ENCODE data around the gene MEIG1.
"Not testable (repeated sequence)": the region's sequence is repeated elsewhere in the genome, so short reads cannot be mapped to it uniquely, and the experiment has no call there.

Gene MEIG1

GRCh38 chr10:14954934-14955333 is 4.3 kb upstream of the MEIG1 start:
- peak overlapping the region; percentile 78 for H3K4me3 ChIP-seq (ENCODE audit: control insufficient read depth, low read depth, low read length)
- no peak for TF ChIP-seq CTCF (conservative IDR thresholded peaks at IDR 0.05; ENCODE audit: control insufficient read depth, insufficient read depth, low read depth, low read length)
- DNase-seq (ENCODE audit: low read depth), result no peak

GRCh38 chr10:14958872-14959220 is 342 bp upstream of the MEIG1 start:
- no peak for TF ChIP-seq CTCF (conservative IDR thresholded peaks at IDR 0.05; ENCODE audit: control insufficient read depth, insufficient read depth, low read depth, low read length)
- no peak for DNase-seq (ENCODE audit: low read depth)
- peak overlapping the region; percentile 82 for H3K4me3 ChIP-seq (ENCODE audit: control insufficient read depth, low read depth, low read length)

GRCh38 chr10:14967897-14968296 is 8.7 kb downstream of the MEIG1 start:
- TF ChIP-seq CTCF (conservative IDR thresholded peaks at IDR 0.05; ENCODE audit: control insufficient read depth, insufficient read depth, low read depth, low read length), result no peak
- no peak for DNase-seq (ENCODE audit: low read depth)
- no peak overlapping the region for H3K4me3 ChIP-seq (ENCODE audit: control insufficient read depth, low read depth, low read length)

- TF ChIP-seq CTCF (conservative IDR thresholded peaks at IDR 0.05; ENCODE audit: control insufficient read depth, insufficient read depth, low read depth, low read length), result peak; percentile 53
- no peak overlapping the region for H3K4me3 ChIP-seq (ENCODE audit: control insufficient read depth, low read depth, low read length)
- DNase-seq (ENCODE audit: low read depth), result peak; percentile 9
These were observed 12.8 kb downstream of the MEIG1 start for GRCh38 chr10:14971867-14972448.

GRCh38 chr10:14974153-14974998 is 15.2 kb downstream of the MEIG1 start:
- H3K4me3 ChIP-seq (ENCODE audit: control insufficient read depth, low read depth, low read length); DNase-seq (ENCODE audit: low read depth): not testable (repeated sequence)

- peak; percentile 6 for DNase-seq (ENCODE audit: low read depth)
- no peak overlapping the region for H3K4me3 ChIP-seq (ENCODE audit: control insufficient read depth, low read depth, low read length)
- TF ChIP-seq CTCF (conservative IDR thresholded peaks at IDR 0.05; ENCODE audit: control insufficient read depth, insufficient read depth, low read depth, low read length), result peak; percentile 35
These were observed 16.6 kb downstream of the MEIG1 start for GRCh38 chr10:14975672-14976273.

- no peak for TF ChIP-seq CTCF (conservative IDR thresholded peaks at IDR 0.05; ENCODE audit: control insufficient read depth, insufficient read depth, low read depth, low read length)
- no peak for DNase-seq (ENCODE audit: low read depth)
- no peak overlapping the region for H3K4me3 ChIP-seq (ENCODE audit: control insufficient read depth, low read depth, low read length)
These were observed 23.6 kb downstream of the MEIG1 start for GRCh38 chr10:14982744-14983143.

- DNase-seq (ENCODE audit: low read depth); H3K4me3 ChIP-seq (ENCODE audit: control insufficient read depth, low read depth, low read length): not testable (repeated sequence)
These were observed 30.4 kb downstream of the MEIG1 start for GRCh38 chr10:14989552-14989951.

Data from fibroblast of mammary gland (primary cell).